ENCODE results near the gene POGZ. TPM values are rescaled to one million over a fixed set of nuclear protein-coding genes. Genes with fewer than 3 reads are reported as not detected.
"Not testable (repeated sequence)": the region's sequence is repeated elsewhere in the genome, so short reads cannot be mapped to it uniquely, and the experiment has no call there.

Gene POGZ
- total and polyA plus RNA-seq, 2 donors = 32.1 to 86.9 TPM

- no peak overlapping the region for H3K27ac ChIP-seq (ENCODE audit: low read depth)
- no peaks in the 10 kb centered on the region for H3K4me1 ChIP-seq (ENCODE audit: insufficient read depth)
- no peaks in the 10 kb centered on the region for H3K36me3 ChIP-seq (ENCODE audit: insufficient read depth)
- no peak overlapping the region for H3K4me3 ChIP-seq (ENCODE audit: low read depth, low read length)
- no peak for DNase-seq (ENCODE audit: extremely low spot score)
- WGBS = 70% methylated on average over 5 of the region's 5 CpGs
Measured at GRCh38 chr1:151461694-151462093, 2.4 kb upstream of the POGZ start.

GRCh38 chr1:151458802-151459330 is 428 bp downstream of the POGZ start:
- WGBS = 4% methylated on average over 77 of the region's 77 CpGs
- H3K4me3 ChIP-seq (ENCODE audit: low read depth, low read length) = peak overlapping the region; percentile 97

GRCh38 chr1:151457911-151458801 is 1.1 kb downstream of the POGZ start:
- H3K4me1 ChIP-seq (ENCODE audit: insufficient read depth) = no peaks in the 10 kb centered on the region
- H3K4me3 ChIP-seq (ENCODE audit: low read depth, low read length) = peak overlapping the region; percentile 97
- no peaks in the 10 kb centered on the region for H3K36me3 ChIP-seq (ENCODE audit: insufficient read depth)
- peak overlapping the region; percentile 97 for H3K27ac ChIP-seq (ENCODE audit: low read depth)
- peak; percentile 64 for DNase-seq (ENCODE audit: extremely low spot score)
- 2% methylated on average over 67 of the region's 69 CpGs for WGBS

More at GRCh38 chr1:151458802-151459330, 428 bp downstream of the POGZ start:
- H3K36me3 ChIP-seq (ENCODE audit: insufficient read depth) = no peaks in the 10 kb centered on the region
- peak overlapping the region; percentile 97 for H3K27ac ChIP-seq (ENCODE audit: low read depth)
- H3K4me1 ChIP-seq (ENCODE audit: insufficient read depth) = no peaks in the 10 kb centered on the region
- DNase-seq (ENCODE audit: extremely low spot score) = no peak

GRCh38 chr1:151455966-151456365 is 3.3 kb downstream of the POGZ start:
- no peak for DNase-seq (ENCODE audit: extremely low spot score)
- Histone ChIP-seq H3K4me3 (ENCODE audit: low read depth, low read length) (no peak overlapping the region), H3K4me1 (ENCODE audit: insufficient read depth) (no peaks in the 10 kb centered on the region), H3K27ac (ENCODE audit: low read depth) (no peak overlapping the region), H3K36me3 (ENCODE audit: insufficient read depth) (no peaks in the 10 kb centered on the region)
- WGBS = 48% methylated on average over 1 of the region's 1 CpG

GRCh38 chr1:151455231-151455630 is 4.1 kb downstream of the POGZ start:
- WGBS = 48% methylated on average over 2 of the region's 2 CpGs
- H3K4me1 ChIP-seq (ENCODE audit: insufficient read depth) = no peaks in the 10 kb centered on the region
- H3K27ac ChIP-seq (ENCODE audit: low read depth) = no peak overlapping the region
- no peak overlapping the region for H3K4me3 ChIP-seq (ENCODE audit: low read depth, low read length)
- no peaks in the 10 kb centered on the region for H3K36me3 ChIP-seq (ENCODE audit: insufficient read depth)
- DNase-seq (ENCODE audit: extremely low spot score) = no peak

- Histone ChIP-seq H3K4me1 (ENCODE audit: insufficient read depth) (no peaks in the 10 kb centered on the region), H3K36me3 (ENCODE audit: insufficient read depth) (no peaks in the 10 kb centered on the region), H3K27ac (ENCODE audit: low read depth) (no peak overlapping the region), H3K4me3 (ENCODE audit: low read depth, low read length) (no peak overlapping the region)
- WGBS = 43% methylated on average over 2 of the region's 2 CpGs
- DNase-seq (ENCODE audit: extremely low spot score) = no peak
Measured at GRCh38 chr1:151447696-151448095, 11.6 kb downstream of the POGZ start.

GRCh38 chr1:151444783-151445177 is 14.5 kb downstream of the POGZ start:
- H3K27ac ChIP-seq (ENCODE audit: low read depth) = no peak overlapping the region
- no peaks in the 10 kb centered on the region for H3K36me3 ChIP-seq (ENCODE audit: insufficient read depth)
- 74% methylated on average over 4 of the region's 4 CpGs for WGBS
- H3K4me1 ChIP-seq (ENCODE audit: insufficient read depth) = no peaks in the 10 kb centered on the region
- DNase-seq (ENCODE audit: extremely low spot score) = no peak
- H3K4me3 ChIP-seq (ENCODE audit: low read depth, low read length) = no peak overlapping the region

GRCh38 chr1:151443846-151444782 is 15.2 kb downstream of the POGZ start:
- Histone ChIP-seq H3K36me3 (ENCODE audit: insufficient read depth) (no peaks in the 10 kb centered on the region), H3K4me3 (ENCODE audit: low read depth, low read length) (no peak overlapping the region), H3K4me1 (ENCODE audit: insufficient read depth) (no peaks in the 10 kb centered on the region), H3K27ac (ENCODE audit: low read depth) (no peak overlapping the region)
- peak; percentile 53 for DNase-seq (ENCODE audit: extremely low spot score)
- WGBS = 49% methylated on average over 4 of the region's 4 CpGs

GRCh38 chr1:151437396-151437795 is 21.9 kb downstream of the POGZ start:
- not testable (repeated sequence) for DNase-seq (ENCODE audit: extremely low spot score); H3K4me3 ChIP-seq (ENCODE audit: low read depth, low read length); H3K4me1 ChIP-seq (ENCODE audit: insufficient read depth); H3K36me3 ChIP-seq (ENCODE audit: insufficient read depth); H3K27ac ChIP-seq (ENCODE audit: low read depth)
- WGBS = 69% methylated on average over 8 of the region's 8 CpGs

- WGBS = 88% methylated on average over 6 of the region's 6 CpGs
- DNase-seq (ENCODE audit: extremely low spot score) = no peak
- Histone ChIP-seq H3K4me3 (ENCODE audit: low read depth, low read length) (no peak overlapping the region), H3K27ac (ENCODE audit: low read depth) (no peak overlapping the region), H3K36me3 (ENCODE audit: insufficient read depth) (peaks cover 1% of the 10 kb centered on the region), H3K4me1 (ENCODE audit: insufficient read depth) (no peaks in the 10 kb centered on the region)
Measured at GRCh38 chr1:151436985-151437384, 22.3 kb downstream of the POGZ start.

- Histone ChIP-seq H3K36me3 (ENCODE audit: insufficient read depth) (peaks cover 1% of the 10 kb centered on the region), H3K27ac (ENCODE audit: low read depth) (no peak overlapping the region), H3K4me3 (ENCODE audit: low read depth, low read length) (no peak overlapping the region), H3K4me1 (ENCODE audit: insufficient read depth) (no peaks in the 10 kb centered on the region)
- no peak for DNase-seq (ENCODE audit: extremely low spot score)
- WGBS = 87% methylated on average over 3 of the region's 3 CpGs
Measured at GRCh38 chr1:151435174-151435573, 24.1 kb downstream of the POGZ start.

GRCh38 chr1:151433827-151434226 is 25.5 kb downstream of the POGZ start:
- H3K36me3 ChIP-seq (ENCODE audit: insufficient read depth); H3K27ac ChIP-seq (ENCODE audit: low read depth); H3K4me3 ChIP-seq (ENCODE audit: low read depth, low read length); DNase-seq (ENCODE audit: extremely low spot score); H3K4me1 ChIP-seq (ENCODE audit: insufficient read depth): not testable (repeated sequence)
- 92% methylated on average over 5 of the region's 5 CpGs for WGBS

GRCh38 chr1:151428068-151428467 is 31.2 kb downstream of the POGZ start:
- Histone ChIP-seq H3K36me3 (ENCODE audit: insufficient read depth) (peaks cover 14% of the 10 kb centered on the region), H3K4me1 (ENCODE audit: insufficient read depth) (no peaks in the 10 kb centered on the region), H3K27ac (ENCODE audit: low read depth) (no peak overlapping the region), H3K4me3 (ENCODE audit: low read depth, low read length) (no peak overlapping the region)
- WGBS = 96% methylated on average over 7 of the region's 7 CpGs
- DNase-seq (ENCODE audit: extremely low spot score) = no peak

All from urinary bladder (tissue), 4 donors.